Hematopoietic multipotent progenitor cell treated with erythropoietin and hydrocortisone succinate and interleukin-3 and kit ligand, for 8 days (in vitro differentiated cells): Measurements from ENCODE around the gene NAALADL2.

Experiments used
- DNase-seq: peaks from one replicate; pipeline ENCODE4 v3.0.0-alpha.2; 2015

Gene NAALADL2

GRCh38 chr3:175002732-175003143, 143.6 kb downstream of the NAALADL2 start:
- DNase-seq: no peak

- no peak for DNase-seq
Observed at GRCh38 chr3:175003590-175003989, 144.5 kb downstream of the NAALADL2 start.

GRCh38 chr3:175005193-175005592, 146.1 kb downstream of the NAALADL2 start:
- DNase-seq: no peak

GRCh38 chr3:175005881-175006280, 146.7 kb downstream of the NAALADL2 start:
- no peak for DNase-seq

GRCh38 chr3:175007306-175007705, 148.2 kb downstream of the NAALADL2 start:
- no peak for DNase-seq

- DNase-seq: no peak
Observed at GRCh38 chr3:175009295-175009694, 150.2 kb downstream of the NAALADL2 start.

- no peak for DNase-seq
Observed at GRCh38 chr3:175015056-175015635, 156.0 kb downstream of the NAALADL2 start.

- DNase-seq: no peak
Observed at GRCh38 chr3:175018946-175019727, 160.0 kb downstream of the NAALADL2 start.

- DNase-seq: no peak
Observed at GRCh38 chr3:175020101-175020500, 161.0 kb downstream of the NAALADL2 start.

- no peak for DNase-seq
Observed at GRCh38 chr3:175029828-175030227, 170.7 kb downstream of the NAALADL2 start.

- no peak for DNase-seq
Observed at GRCh38 chr3:175039875-175040274, 180.7 kb downstream of the NAALADL2 start.

GRCh38 chr3:175041369-175041768, 182.2 kb downstream of the NAALADL2 start:
- no peak for DNase-seq

GRCh38 chr3:175046601-175047000, 187.5 kb downstream of the NAALADL2 start:
- DNase-seq: no peak

GRCh38 chr3:175047786-175048185, 188.7 kb downstream of the NAALADL2 start:
- DNase-seq: no peak

- DNase-seq: no peak
Observed at GRCh38 chr3:175057401-175057800, 198.3 kb downstream of the NAALADL2 start.

GRCh38 chr3:175059788-175060187, 200.7 kb downstream of the NAALADL2 start:
- no peak for DNase-seq

GRCh38 chr3:175065497-175065896, 206.4 kb downstream of the NAALADL2 start:
- no peak for DNase-seq

GRCh38 chr3:175066617-175067415, 207.7 kb downstream of the NAALADL2 start:
- no peak for DNase-seq

GRCh38 chr3:175068587-175068986, 209.5 kb downstream of the NAALADL2 start:
- DNase-seq: no peak

- DNase-seq: no peak
Observed at GRCh38 chr3:175070946-175071345, 211.8 kb downstream of the NAALADL2 start.

GRCh38 chr3:175073219-175073905, 214.2 kb downstream of the NAALADL2 start:
- DNase-seq: no peak

GRCh38 chr3:175075269-175075668, 216.1 kb downstream of the NAALADL2 start:
- DNase-seq: no peak

GRCh38 chr3:175077216-175077615, 218.1 kb downstream of the NAALADL2 start:
- no peak for DNase-seq
